Osteoblast (primary cell): Measurements from ENCODE around the gene AHDC1. TPM values are rescaled to one million over a fixed set of nuclear protein-coding genes. Genes with fewer than 3 reads are reported as not detected.

Experiments
- DNase-seq: peaks from one replicate; pipeline ENCODE4 v3.0.0; 2011; ENCODE audit warnings: low spot score, mixed read lengths; ENCODE audit not compliant: insufficient read length; ENCODE audit errors: missing footprints
- H2AFZ ChIP-seq: 2 replicates; pipeline ENCODE4 v1.6.0; 2011; ENCODE audit warnings: mild to moderate bottlenecking, low read length
- H3K27ac ChIP-seq: 2 replicates; pipeline ENCODE4 v1.5.1; 2011; ENCODE audit warnings: mild to moderate bottlenecking, low read depth, low read length, moderate library complexity
- H3K27me3 ChIP-seq: 2 replicates; pipeline ENCODE4 v1.6.0; 2012; ENCODE audit warnings: mild to moderate bottlenecking, control low read depth, inconsistent platforms, low read length, moderate library complexity; ENCODE audit not compliant: insufficient read depth
- H3K36me3 ChIP-seq: 2 replicates; pipeline ENCODE4 v1.5.1; 2011; ENCODE audit warnings: mild to moderate bottlenecking, low read length, control low read depth, moderate library complexity; ENCODE audit not compliant: insufficient read depth
- H3K4me1 ChIP-seq: 2 replicates; pipeline ENCODE4 v1.5.1; 2011; ENCODE audit warnings: mild to moderate bottlenecking, low read length, control low read depth, moderate library complexity; ENCODE audit not compliant: insufficient read depth
- H3K4me2 ChIP-seq: 2 replicates; pipeline ENCODE4 v1.6.0; 2011; ENCODE audit warnings: mild to moderate bottlenecking, low read length; ENCODE audit not compliant: insufficient read depth
- H3K4me3 ChIP-seq: fragments of 200-600 bp; sonication (generic); 3 replicates; pipeline ENCODE4 v1.5.1; 2012; ENCODE audit warnings: mild to moderate bottlenecking, low read length, inconsistent platforms; ENCODE audit not compliant: insufficient read depth
- H3K79me2 ChIP-seq: 2 replicates; pipeline ENCODE4 v1.6.0; 2012; ENCODE audit warnings: mild to moderate bottlenecking, low read length, control low read depth, inconsistent platforms; ENCODE audit not compliant: insufficient read depth
- H3K9me3 ChIP-seq: 2 replicates; pipeline ENCODE4 v1.5.1; 2011; ENCODE audit warnings: low read depth, low read length, control low read depth
- H4K20me1 ChIP-seq: 2 replicates; pipeline ENCODE4 v1.6.0; 2012; ENCODE audit warnings: mild to moderate bottlenecking, low read length, control low read depth; ENCODE audit not compliant: insufficient read depth
- total RNA-seq: library from RNA; depleted of rRNA; stranded (reverse); fragments of >200 nt; gene quantifications from 2 replicates; pipeline ENCODE4 v1.2.3, GENCODE V29; 2012
- TF ChIP-seq, protein P1 (sequence below): IDR thresholded peaks from 2 replicates; pipeline ENCODE4 v1.5.1; 2011; ENCODE audit warnings: mild to moderate bottlenecking, low read depth, low read length, moderate library complexity; ENCODE audit errors: extremely low read depth

Gene AHDC1
- total RNA-seq, 1 donor = 11.2 TPM

DNA sequence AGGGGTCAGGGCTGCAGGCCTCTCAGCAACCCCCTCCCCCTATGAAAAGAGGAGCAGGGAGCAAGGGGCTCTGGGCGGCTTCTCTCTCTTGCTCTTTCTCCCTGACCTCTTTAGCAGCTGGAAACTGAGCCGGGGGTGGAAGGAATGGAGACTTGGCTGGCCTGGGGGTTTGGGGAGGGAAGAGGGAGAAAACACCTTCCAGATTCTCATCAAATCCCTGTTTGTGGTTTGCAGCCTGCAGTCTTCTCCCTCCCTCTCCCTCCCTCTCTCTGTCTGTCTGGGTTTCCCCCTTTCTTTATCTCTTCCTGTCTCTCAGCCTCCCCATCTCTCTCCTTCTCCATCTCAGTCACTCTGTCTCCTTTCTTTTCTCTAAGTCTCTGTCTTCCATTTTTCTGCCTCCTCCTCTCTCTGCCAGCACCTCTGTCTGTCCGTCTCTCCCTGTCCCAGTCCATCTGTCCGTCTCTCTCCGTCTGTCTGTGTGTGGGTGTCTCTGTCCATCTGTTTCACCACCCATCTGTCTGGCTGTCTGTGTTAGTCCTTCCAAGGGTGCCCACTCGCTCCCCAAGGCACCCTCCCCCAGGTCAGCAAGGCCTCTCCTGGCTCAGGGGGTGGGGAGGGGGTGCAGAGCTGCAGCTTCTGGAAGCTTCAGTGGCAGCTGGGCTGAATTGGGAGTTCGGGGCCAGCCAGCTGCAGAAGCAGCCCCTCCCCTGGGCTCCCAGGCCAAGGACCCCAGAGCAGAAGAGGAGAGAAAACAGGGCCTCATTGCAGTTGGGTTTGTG, 6.2 kb downstream of the AHDC1 start:
- no peak overlapping the region for H3K27ac ChIP-seq
- no peaks in the 10 kb centered on the region for H3K9me3 ChIP-seq
- no peaks in the 10 kb centered on the region for H3K36me3 ChIP-seq
- H4K20me1 ChIP-seq = peaks cover 98% of the 10 kb centered on the region
- H3K4me1 ChIP-seq = peaks cover 62% of the 10 kb centered on the region
- peak overlapping the region; percentile 16 for H3K4me2 ChIP-seq
- DNase-seq = peak; percentile 81
- H2AFZ ChIP-seq = no peak overlapping the region
- TF ChIP-seq, protein P1, sequence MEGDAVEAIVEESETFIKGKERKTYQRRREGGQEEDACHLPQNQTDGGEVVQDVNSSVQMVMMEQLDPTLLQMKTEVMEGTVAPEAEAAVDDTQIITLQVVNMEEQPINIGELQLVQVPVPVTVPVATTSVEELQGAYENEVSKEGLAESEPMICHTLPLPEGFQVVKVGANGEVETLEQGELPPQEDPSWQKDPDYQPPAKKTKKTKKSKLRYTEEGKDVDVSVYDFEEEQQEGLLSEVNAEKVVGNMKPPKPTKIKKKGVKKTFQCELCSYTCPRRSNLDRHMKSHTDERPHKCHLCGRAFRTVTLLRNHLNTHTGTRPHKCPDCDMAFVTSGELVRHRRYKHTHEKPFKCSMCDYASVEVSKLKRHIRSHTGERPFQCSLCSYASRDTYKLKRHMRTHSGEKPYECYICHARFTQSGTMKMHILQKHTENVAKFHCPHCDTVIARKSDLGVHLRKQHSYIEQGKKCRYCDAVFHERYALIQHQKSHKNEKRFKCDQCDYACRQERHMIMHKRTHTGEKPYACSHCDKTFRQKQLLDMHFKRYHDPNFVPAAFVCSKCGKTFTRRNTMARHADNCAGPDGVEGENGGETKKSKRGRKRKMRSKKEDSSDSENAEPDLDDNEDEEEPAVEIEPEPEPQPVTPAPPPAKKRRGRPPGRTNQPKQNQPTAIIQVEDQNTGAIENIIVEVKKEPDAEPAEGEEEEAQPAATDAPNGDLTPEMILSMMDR = no peak
- H3K27me3 ChIP-seq = no peaks in the 10 kb centered on the region
- H3K79me2 ChIP-seq = peaks cover 100% of the 10 kb centered on the region
- H3K4me3 ChIP-seq = no peak overlapping the region

DNA sequence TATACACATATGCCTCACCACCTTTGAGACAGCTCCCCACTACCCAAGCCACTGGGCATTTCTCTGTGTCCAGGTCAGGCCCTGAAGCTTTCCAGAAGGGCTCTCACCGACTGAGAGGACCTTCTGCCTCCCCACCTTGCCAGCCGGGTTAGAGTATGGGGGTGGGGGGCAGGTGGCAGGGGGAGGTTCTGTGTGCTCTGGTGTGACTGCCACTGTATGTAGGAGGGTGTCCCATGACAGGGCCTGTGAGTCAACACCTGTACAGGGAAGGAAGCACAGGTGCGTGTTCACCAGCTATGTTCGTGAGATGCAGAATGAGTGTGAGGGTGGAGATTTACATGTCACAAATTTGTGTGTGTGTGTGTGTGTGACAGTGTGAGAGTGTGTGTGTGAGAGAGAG, 7.0 kb downstream of the AHDC1 start:
- H3K27me3 ChIP-seq = no peaks in the 10 kb centered on the region
- no peak overlapping the region for H3K27ac ChIP-seq
- no peak overlapping the region for H3K4me2 ChIP-seq
- no peak overlapping the region for H2AFZ ChIP-seq
- H3K36me3 ChIP-seq = no peaks in the 10 kb centered on the region
- DNase-seq = peak; percentile 68
- peaks cover 62% of the 10 kb centered on the region for H3K4me1 ChIP-seq
- TF ChIP-seq, protein P1 = no peak
- peaks cover 100% of the 10 kb centered on the region for H3K79me2 ChIP-seq
- H4K20me1 ChIP-seq = peaks cover 99% of the 10 kb centered on the region
- no peak overlapping the region for H3K4me3 ChIP-seq
- no peaks in the 10 kb centered on the region for H3K9me3 ChIP-seq

DNA sequence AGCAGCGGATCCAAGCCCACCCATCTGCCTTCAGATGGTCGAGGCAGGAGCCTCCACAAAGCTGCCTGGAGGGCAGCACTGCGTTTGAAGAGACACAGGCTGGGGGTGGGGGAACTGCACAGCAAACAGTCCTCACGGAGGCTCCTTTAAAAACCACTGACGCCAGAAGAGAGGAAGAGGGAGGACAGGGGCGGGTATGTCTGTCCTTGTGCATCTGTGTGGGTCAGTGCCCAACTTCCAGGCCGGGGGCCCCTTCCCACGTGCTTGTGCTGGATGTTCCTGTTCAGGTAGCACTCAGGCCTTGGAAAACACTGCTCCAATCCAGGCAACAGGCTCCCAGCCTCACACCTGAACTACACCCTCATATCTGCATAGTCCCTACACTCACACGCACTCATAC, 7.7 kb downstream of the AHDC1 start:
- TF ChIP-seq, protein P1 = no peak
- Histone ChIP-seq H4K20me1 (peaks cover 99% of the 10 kb centered on the region), H3K4me3 (no peak overlapping the region), H2AFZ (no peak overlapping the region), H3K27ac (no peak overlapping the region), H3K4me1 (peaks cover 62% of the 10 kb centered on the region), H3K36me3 (no peaks in the 10 kb centered on the region), H3K27me3 (no peaks in the 10 kb centered on the region), H3K79me2 (peaks cover 100% of the 10 kb centered on the region), H3K4me2 (no peak overlapping the region), H3K9me3 (no peaks in the 10 kb centered on the region)
- peak; percentile 48 for DNase-seq

DNA sequence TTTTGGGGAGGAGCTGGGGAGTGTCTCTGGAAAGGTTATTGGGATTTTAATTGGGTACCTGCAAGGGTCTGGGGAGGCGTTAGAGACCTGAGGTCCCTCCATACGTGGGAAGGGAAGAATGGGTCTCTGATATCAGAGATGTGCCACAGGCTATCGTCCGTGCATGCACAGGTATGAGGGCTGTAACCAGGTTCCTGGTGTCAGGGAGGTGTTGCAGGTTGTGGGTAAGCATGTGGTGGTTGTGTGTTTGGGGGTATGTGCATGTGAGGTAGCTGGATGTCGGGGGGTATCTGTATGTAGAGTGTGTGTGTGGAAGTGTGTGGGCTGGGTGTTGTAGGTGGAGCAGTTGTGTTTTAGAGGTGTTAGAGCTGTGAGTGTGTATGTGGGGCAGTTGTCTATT, 8.3 kb downstream of the AHDC1 start:
- Histone ChIP-seq H3K27me3 (no peaks in the 10 kb centered on the region), H3K4me1 (peaks cover 61% of the 10 kb centered on the region), H3K27ac (no peak overlapping the region), H3K4me3 (no peak overlapping the region), H4K20me1 (peaks cover 99% of the 10 kb centered on the region), H3K4me2 (no peak overlapping the region), H2AFZ (no peak overlapping the region), H3K36me3 (no peaks in the 10 kb centered on the region), H3K9me3 (no peaks in the 10 kb centered on the region), H3K79me2 (peaks cover 100% of the 10 kb centered on the region)
- TF ChIP-seq, protein P1 = no peak
- DNase-seq = peak; percentile 52
